Measurements from ENCODE around the gene ERI2. TPM values are rescaled to one million over a fixed set of nuclear protein-coding genes. Genes with fewer than 3 reads are reported as not detected.

Gene ERI2
- total and polyA plus RNA-seq, 2 of the 13 experiments (the other 11 are each of a cell fraction or from before 2014, with no cell fraction given), result 17.4 to 41.3 TPM

DNA sequence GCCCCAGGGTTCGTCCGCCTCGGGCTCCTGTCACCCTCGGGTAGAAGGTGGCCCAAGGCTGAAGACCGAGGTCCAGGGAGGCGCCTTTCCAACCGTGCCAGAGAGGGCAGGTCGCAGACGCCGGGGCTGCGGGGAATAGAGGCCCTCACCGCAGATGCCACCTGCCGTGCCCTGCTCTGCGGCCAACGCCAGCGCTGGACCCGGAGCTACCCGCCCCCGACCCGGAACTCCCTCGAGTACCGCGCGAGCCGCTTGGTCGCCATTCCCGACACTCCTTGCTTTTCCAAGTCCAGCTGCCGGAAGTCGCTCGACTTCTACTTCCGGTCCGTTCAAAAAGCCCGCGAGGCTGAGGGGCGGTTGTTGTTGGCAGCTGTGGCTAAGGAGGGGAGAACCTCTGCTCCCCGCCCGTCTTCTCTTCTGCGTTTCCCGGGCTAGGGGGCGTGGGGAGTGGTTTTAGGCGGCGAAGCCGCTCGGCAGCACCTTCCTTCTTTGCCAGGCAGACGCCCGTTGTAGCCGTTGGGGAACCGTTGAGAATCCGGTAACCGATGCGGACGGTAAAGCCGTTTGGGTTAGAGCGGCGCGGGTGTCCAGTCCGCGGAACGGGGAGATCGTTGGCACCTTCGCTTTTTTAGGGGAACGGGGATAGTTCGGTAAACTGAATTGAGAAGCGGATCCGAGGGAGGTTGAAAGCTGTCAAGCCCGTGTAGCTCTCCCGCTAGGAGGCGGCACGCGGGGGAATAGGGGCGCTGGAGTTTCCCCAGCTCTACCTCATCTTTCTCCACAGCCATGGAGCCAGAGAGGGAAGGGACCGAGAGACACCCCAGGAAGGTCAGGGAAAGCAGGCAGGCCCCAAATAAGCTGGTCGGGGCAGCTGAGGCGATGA, at the start of gene ERI2, which contains the start of gene REXO5 (continued):
- peak; percentile 84 for TF ChIP-seq ZNF567 (CRISPR knock-in tag; IDR thresholded peaks at IDR 0.05; ENCODE audit: borderline replicate concordance)
- peak; percentile 98 for TF ChIP-seq KAT7 (CRISPR knock-in tag; IDR thresholded peaks at IDR 0.05; ENCODE audit: borderline replicate concordance)
- TF ChIP-seq HNRNPLL (IDR thresholded peaks at IDR 0.05; ENCODE audit: low read depth, low read length, poor library complexity, severe bottlenecking), result peak; percentile 84
- peak; percentile 97 for TF ChIP-seq ZBTB3 (CRISPR knock-in tag; IDR thresholded peaks at IDR 0.05; ENCODE audit: borderline replicate concordance, low read depth)
- TF ChIP-seq ZNF354B (CRISPR knock-in tag; IDR thresholded peaks at IDR 0.05), result peak; percentile 96
- TF ChIP-seq ZNF264 (CRISPR knock-in tag; IDR thresholded peaks at IDR 0.05), result peak; percentile 95
- peak; percentile 92 for TF ChIP-seq ETV5 (CRISPR knock-in tag; IDR thresholded peaks at IDR 0.05; ENCODE audit: borderline replicate concordance)
- no peak; the same call in 1 of the 2 replicates for TF ChIP-seq TEAD2 (CRISPR knock-in tag; IDR thresholded peaks at IDR 0.05)
- TF ChIP-seq ZNF10 (CRISPR knock-in tag; IDR thresholded peaks at IDR 0.05; ENCODE audit: borderline replicate concordance, low read depth), result no peak
- TF ChIP-seq TAF15 (IDR thresholded peaks at IDR 0.05; ENCODE audit: low read depth, low read length, poor library complexity, severe bottlenecking), result peak; percentile 85
- peak; percentile 96 for TF ChIP-seq PHF20 (CRISPR knock-in tag; IDR thresholded peaks at IDR 0.05)
- TF ChIP-seq TSC22D2 (CRISPR knock-in tag; IDR thresholded peaks at IDR 0.05; ENCODE audit: borderline replicate concordance), result peak; percentile 94; the same call in 1 of the 2 replicates
- peak; percentile 99 for TF ChIP-seq REL (CRISPR knock-in tag; conservative IDR thresholded peaks at IDR 0.05)
- peak; percentile 63; the same call in 1 of the 2 replicates for TF ChIP-seq ZFAT (CRISPR knock-in tag; conservative IDR thresholded peaks at IDR 0.05)
- peak; percentile 99; the same call in 1 of the 2 replicates for TF ChIP-seq ARID2 (CRISPR knock-in tag; IDR thresholded peaks at IDR 0.05; ENCODE audit: borderline replicate concordance)
- TF ChIP-seq SMAD9 (CRISPR knock-in tag; IDR thresholded peaks at IDR 0.05), result no peak; the same call in 1 of the 2 replicates
- no peak; the same call in 1 of the 2 replicates for TF ChIP-seq ZNF737 (CRISPR knock-in tag; IDR thresholded peaks at IDR 0.05; ENCODE audit: borderline replicate concordance)
- TF ChIP-seq ZNF572 (CRISPR knock-in tag; IDR thresholded peaks at IDR 0.05), result no peak; the same call in 1 of the 2 replicates
- peak; percentile 80 for TF ChIP-seq HNRNPH1 (optimal IDR thresholded peaks at IDR 0.05; ENCODE audit: low read depth, low read length)
- peak; percentile 94 for TF ChIP-seq RFXANK (CRISPR knock-in tag; IDR thresholded peaks at IDR 0.05)
- no peak for TF ChIP-seq SNRNP70 (IDR thresholded peaks at IDR 0.05; ENCODE audit: low read depth, low read length)
- TF ChIP-seq ISX (CRISPR knock-in tag; conservative IDR thresholded peaks at IDR 0.05), result no peak; the same call in 1 of the 2 replicates
- peak; percentile 54 for TF ChIP-seq ZNF773 (CRISPR knock-in tag; IDR thresholded peaks at IDR 0.05; ENCODE audit: borderline replicate concordance)
- 0 out of 2 replicates have a peak, but pooled peaks have one; percentile 72 for TF ChIP-seq ZFP36L2 (CRISPR knock-in tag; IDR thresholded peaks at IDR 0.05)
- peak; percentile 98; the same call in 1 of the 2 replicates for TF ChIP-seq ZNF615 (CRISPR knock-in tag; IDR thresholded peaks at IDR 0.05; ENCODE audit: borderline replicate concordance)
- no peak for TF ChIP-seq ZFP36 (IDR thresholded peaks at IDR 0.05; ENCODE audit: borderline replicate concordance, low read depth, low read length, partially characterized antibody)
- TF ChIP-seq, protein P1, sequence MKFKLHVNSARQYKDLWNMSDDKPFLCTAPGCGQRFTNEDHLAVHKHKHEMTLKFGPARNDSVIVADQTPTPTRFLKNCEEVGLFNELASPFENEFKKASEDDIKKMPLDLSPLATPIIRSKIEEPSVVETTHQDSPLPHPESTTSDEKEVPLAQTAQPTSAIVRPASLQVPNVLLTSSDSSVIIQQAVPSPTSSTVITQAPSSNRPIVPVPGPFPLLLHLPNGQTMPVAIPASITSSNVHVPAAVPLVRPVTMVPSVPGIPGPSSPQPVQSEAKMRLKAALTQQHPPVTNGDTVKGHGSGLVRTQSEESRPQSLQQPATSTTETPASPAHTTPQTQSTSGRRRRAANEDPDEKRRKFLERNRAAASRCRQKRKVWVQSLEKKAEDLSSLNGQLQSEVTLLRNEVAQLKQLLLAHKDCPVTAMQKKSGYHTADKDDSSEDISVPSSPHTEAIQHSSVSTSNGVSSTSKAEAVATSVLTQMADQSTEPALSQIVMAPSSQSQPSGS (CRISPR knock-in tag; IDR thresholded peaks at IDR 0.05), result peak; percentile 87
- peak; percentile 95 for TF ChIP-seq ZNF230 (CRISPR knock-in tag; IDR thresholded peaks at IDR 0.05)
- TF ChIP-seq IRX3 (CRISPR knock-in tag; IDR thresholded peaks at IDR 0.05; ENCODE audit: borderline replicate concordance, low read depth), result peak; percentile 94
- peak; percentile 98 for TF ChIP-seq ARHGAP35 (CRISPR knock-in tag; IDR thresholded peaks at IDR 0.05; ENCODE audit: borderline replicate concordance)

Data from HepG2 (cell line).